HCT116 (cell line): Measurements from ENCODE around the gene BORCS5. TPM values are rescaled to one million over a fixed set of nuclear protein-coding genes. Genes with fewer than 3 reads are reported as not detected.

ENCODE experiments used
- ATAC-seq: fragments of 200-7000 bp; cut with Tn5 transposase; 2 replicates; pipeline ENCODE4 v1.9.1; 2020; ENCODE audit warnings: mild to moderate bottlenecking, moderate library complexity
- BruUV-seq: library from RNA; stranded (reverse); fragments of 400-500 nt; replicated peaks from 2 replicates; lab custom pipeline; 2021; lab: Mats Ljungman, UMichigan
- CTCF ChIA-PET: fragments of 300-600 bp; sonication (Branson Sonifier 250); formaldehyde crosslinking; loops from one replicate; lab custom pipeline; 2021; ENCODE audit warnings: antibody characterized with exemption; lab: Charles Lee
- POLR2A ChIA-PET: fragments of 300-600, 350-600 bp; sonication (Branson Sonifier 250); formaldehyde crosslinking; loops from one replicate; lab custom pipeline; 2021; ENCODE audit warnings: antibody characterized with exemption; lab: Charles Lee
- RAD21 ChIA-PET, 2 experiments: fragments of 300-600 bp; sonication (Branson Sonifier 250); formaldehyde crosslinking; loops; one replicate each; lab custom pipeline; 2023; ENCODE audit warnings: low total read pairs in 2 of 2; ENCODE audit not compliant: uncharacterized antibody in 2 of 2, unreplicated experiment in 2 of 2, low non-redundant PET in 1 of 2; lab: Charles Lee
- DNase-seq: peaks from one replicate; pipeline ENCODE4 v3.0.0-alpha.2; 2010; ENCODE audit warnings: low read depth, low spot score
- H2AFZ ChIP-seq: fragments of 200-600 bp; shearing (Covaris generic), sonication (generic); 2 replicates; pipeline ENCODE4 v1.6.1; 2017; ENCODE audit warnings: low read depth, mixed run types, mixed read lengths, antibody characterized with exemption, low read length; ENCODE audit not compliant: poor library complexity, severe bottlenecking
- H3K27ac ChIP-seq: 2 replicates; pipeline ENCODE4 v1.5.1; 2012; ENCODE audit warnings: low read depth, low read length
- H3K27me3 ChIP-seq: fragments of 200-600 bp; sonication (generic); 2 replicates; pipeline ENCODE4 v1.6.1; 2016; ENCODE audit warnings: mixed run types, low read length, mixed read lengths; ENCODE audit not compliant: insufficient read depth
- H3K36me3 ChIP-seq, 2 experiments: fragments of 200-500 bp in 1 of 2; fragments of 200-600 bp in 1 of 2; sonication (Bioruptor generic) in 1 of 2; sonication (generic) in 1 of 2; 2 replicates each; pipeline versions ENCODE4 v1.5.1 to v1.6.1; 2014 to 2016; ENCODE audit warnings: low read length in 2 of 2, inconsistent platforms in 1 of 2, mixed read lengths in 1 of 2, mixed run types in 1 of 2; ENCODE audit not compliant: insufficient read depth in 2 of 2, control insufficient read depth in 1 of 2
- H3K4me1 ChIP-seq, 2 experiments: fragments of 200-600 bp in 1 of 2; sonication (generic) in 1 of 2; 2 replicates each; pipeline versions ENCODE4 v1.5.1 to v1.6.1; 2012 to 2017; ENCODE audit warnings: low read length in 2 of 2, inconsistent platforms in 1 of 2, mild to moderate bottlenecking in 1 of 2, mixed read lengths in 1 of 2, mixed run types in 1 of 2, moderate library complexity in 1 of 2; ENCODE audit not compliant: insufficient read depth in 2 of 2, control insufficient read depth in 1 of 2
- H3K4me2 ChIP-seq: fragments of 200-600 bp; sonication (generic); 2 replicates; pipeline ENCODE4 v1.6.1; 2017; ENCODE audit warnings: mixed run types, low read length, mixed read lengths
- H3K4me3 ChIP-seq, 2 experiments: fragments of 200-600 bp in 1 of 2; sonication (generic) in 1 of 2; replicated peaks in 1 of 2; 2 replicates each; pipeline ENCODE4 v1.5.1; 2011 to 2016; ENCODE audit warnings: low read length in 2 of 2, control low read depth in 1 of 2, low read depth in 1 of 2, mild to moderate bottlenecking in 1 of 2, mixed read lengths in 1 of 2, mixed run types in 1 of 2
- H3K79me2 ChIP-seq: fragments of 200-600 bp; sonication (generic); 2 replicates; pipeline ENCODE4 v1.6.1; 2017; ENCODE audit warnings: mild to moderate bottlenecking, mixed run types, low read length, moderate library complexity, mixed read lengths; ENCODE audit not compliant: insufficient read depth
- H3K9ac ChIP-seq: fragments of 200-600 bp; sonication (generic); 2 replicates; pipeline ENCODE4 v1.6.1; 2016; ENCODE audit warnings: low read length, mixed read lengths
- H3K9me2 ChIP-seq: fragments of 200-600 bp; sonication (generic), shearing (Covaris generic); 2 replicates; pipeline ENCODE4 v1.6.1; 2017; ENCODE audit warnings: mixed run types, mild to moderate bottlenecking, moderate library complexity; ENCODE audit not compliant: insufficient read depth
- H3K9me3 ChIP-seq, 2 experiments: fragments of 200-500 bp in 1 of 2; fragments of 200-600 bp in 1 of 2; sonication (Bioruptor generic) in 1 of 2; sonication (generic) in 1 of 2; 2 replicates each; pipeline ENCODE4 v1.6.1; 2014 to 2017; ENCODE audit warnings: low read length in 2 of 2, mixed read lengths in 2 of 2, inconsistent platforms in 1 of 2, low read depth in 1 of 2, mild to moderate bottlenecking in 1 of 2, mixed run types in 1 of 2, moderate library complexity in 1 of 2; ENCODE audit not compliant: control insufficient read depth in 1 of 2, insufficient read depth in 1 of 2
- H4K20me1 ChIP-seq: fragments of 200-600 bp; sonication (generic), shearing (Covaris generic); 2 replicates; pipeline ENCODE4 v1.6.1; 2017; ENCODE audit warnings: mixed run types, mild to moderate bottlenecking, moderate library complexity; ENCODE audit not compliant: insufficient read depth
- CEBPB ChIP-seq: IDR thresholded peaks from 2 replicates; pipeline ENCODE4 v1.6.1; 2012; ENCODE audit warnings: low read depth
- EGR1 ChIP-seq: IDR thresholded peaks from 2 replicates; pipeline ENCODE4 v1.6.1; 2012; ENCODE audit warnings: low read depth
- ELF1 ChIP-seq: IDR thresholded peaks from 2 replicates; pipeline ENCODE4 v1.6.1; 2012; ENCODE audit warnings: low read depth, borderline replicate concordance
- EZH2 ChIP-seq: fragments of 200-600 bp; sonication (generic); IDR thresholded peaks from 2 replicates; pipeline ENCODE4 v1.6.1; 2017; ENCODE audit warnings: antibody characterized with exemption, mixed run types
- EZH2phosphoT487 ChIP-seq: fragments of 200-600 bp; IDR thresholded peaks from 2 replicates; pipeline ENCODE4 v1.6.1; 2018; ENCODE audit warnings: antibody characterized with exemption, borderline replicate concordance
- FOSL1 ChIP-seq: IDR thresholded peaks from 2 replicates; pipeline ENCODE4 v1.6.1; 2012; ENCODE audit warnings: low read depth
- MAX ChIP-seq: IDR thresholded peaks from 2 replicates; pipeline ENCODE4 v1.6.1; 2012
- REST ChIP-seq: IDR thresholded peaks from 2 replicates; pipeline ENCODE4 v1.6.1; 2012; ENCODE audit warnings: low read depth
- YY1 ChIP-seq: IDR thresholded peaks from 2 replicates; pipeline ENCODE4 v1.6.1; 2011; ENCODE audit warnings: low read length, low read depth, moderate library complexity, mild to moderate bottlenecking; ENCODE audit not compliant: insufficient replicate concordance; ENCODE audit errors: extremely low read depth
- ZBTB33 ChIP-seq: IDR thresholded peaks from 2 replicates; pipeline ENCODE4 v1.6.1; 2011; ENCODE audit warnings: mild to moderate bottlenecking, low read length, moderate library complexity; ENCODE audit not compliant: insufficient replicate concordance; ENCODE audit errors: extremely low read depth
- ZFX ChIP-seq: fragments of 450-650 bp; IDR thresholded peaks from 2 replicates; pipeline ENCODE4 v1.6.1; 2017
- intact Hi-C: fragments of 100-400 bp; cut with micrococcal nuclease; formaldehyde crosslinking; loops from 2 replicates; pipeline ENCODE4 v1.10.0; 2022
- total RNA-seq: library from RNA; stranded (reverse); gene quantifications from one replicate; pipeline ENCODE4 v1.2.1, GENCODE V29; 2021; ENCODE audit not compliant: unreplicated experiment
- TF ChIP-seq, protein P1 (sequence below): IDR thresholded peaks from 2 replicates; pipeline ENCODE4 v1.6.1; 2012

The BORCS5 gene
- total RNA-seq, 1 experiment from 2014 or later, result 8.7 TPM

DNA sequence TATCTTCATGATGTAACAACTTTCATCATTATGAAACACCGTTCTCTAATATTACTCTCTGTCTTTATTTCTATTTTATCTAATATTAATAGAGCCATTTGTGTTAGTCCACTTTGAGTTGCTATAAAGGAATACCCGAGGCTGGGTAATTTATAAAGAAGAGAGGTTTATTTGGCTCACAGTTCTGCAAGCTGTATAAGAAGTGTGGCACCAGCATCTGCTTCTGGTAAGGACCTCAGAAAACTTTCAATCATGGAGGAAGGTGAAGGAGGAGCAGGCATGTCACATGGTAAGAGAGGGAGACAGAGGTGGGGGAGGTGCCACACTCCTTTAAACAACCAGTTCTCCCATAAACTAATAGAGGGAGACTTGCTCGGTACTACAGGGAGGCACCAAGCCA is 25.1 kb downstream of the BORCS5 start:
- H4K20me1 ChIP-seq, result no peaks in the 10 kb centered on the region
- H3K9me2 ChIP-seq, result no peaks in the 10 kb centered on the region
- TF ChIP-seq REST, result no peak
- TF ChIP-seq EZH2, result no peak
- no peak for TF ChIP-seq MAX
- TF ChIP-seq CEBPB, result no peak
- no peak for TF ChIP-seq ELF1
- TF ChIP-seq FOSL1, result no peak
- TF ChIP-seq YY1, result no peak
- TF ChIP-seq ZFX, result no peak
- no peak for TF ChIP-seq EZH2phosphoT487
- TF ChIP-seq ZBTB33, result no peak
- TF ChIP-seq, protein P1, sequence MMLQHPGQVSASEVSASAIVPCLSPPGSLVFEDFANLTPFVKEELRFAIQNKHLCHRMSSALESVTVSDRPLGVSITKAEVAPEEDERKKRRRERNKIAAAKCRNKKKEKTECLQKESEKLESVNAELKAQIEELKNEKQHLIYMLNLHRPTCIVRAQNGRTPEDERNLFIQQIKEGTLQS, result no peak
- TF ChIP-seq EGR1, result no peak
- POLR2A ChIA-PET, result no interaction called here
- intact Hi-C loops, result no loop called here
- no peaks in the 10 kb centered on the region for H3K79me2 ChIP-seq
- no peak overlapping the region for H3K27ac ChIP-seq
- H3K4me1 ChIP-seq, result no peaks in the 10 kb centered on the region
- no peak overlapping the region for H3K4me2 ChIP-seq
- ATAC-seq, result no peak
- no peak overlapping the region for H3K9ac ChIP-seq
- CTCF ChIA-PET, result no interaction called here
- H3K9me3 ChIP-seq, result peaks cover 0 to 6% of the 10 kb centered on the region in 2 experiments; a peak in 1 of 4 replicates
- no TSS peak for BruUV-seq
- no peaks in the 10 kb centered on the region for H3K36me3 ChIP-seq
- no peak overlapping the region for H2AFZ ChIP-seq
- H3K27me3 ChIP-seq, result no peaks in the 10 kb centered on the region
- no peak overlapping the region for H3K4me3 ChIP-seq
- RAD21 ChIA-PET, result no interaction called here
- DNase-seq, result no peak
